GM19468 (cell line): ENCODE data around the gene RAB17.

Source experiments
- ATAC-seq: cut with Tn5 transposase; IDR thresholded peaks from one replicate; pipeline ENCODE4 v1.9.1; 2021; ENCODE audit warnings: mild to moderate bottlenecking, moderate library complexity, moderate number of reproducible peaks; ENCODE audit not compliant: unreplicated experiment; ENCODE audit errors: extremely low read depth

RAB17 gene

DNA sequence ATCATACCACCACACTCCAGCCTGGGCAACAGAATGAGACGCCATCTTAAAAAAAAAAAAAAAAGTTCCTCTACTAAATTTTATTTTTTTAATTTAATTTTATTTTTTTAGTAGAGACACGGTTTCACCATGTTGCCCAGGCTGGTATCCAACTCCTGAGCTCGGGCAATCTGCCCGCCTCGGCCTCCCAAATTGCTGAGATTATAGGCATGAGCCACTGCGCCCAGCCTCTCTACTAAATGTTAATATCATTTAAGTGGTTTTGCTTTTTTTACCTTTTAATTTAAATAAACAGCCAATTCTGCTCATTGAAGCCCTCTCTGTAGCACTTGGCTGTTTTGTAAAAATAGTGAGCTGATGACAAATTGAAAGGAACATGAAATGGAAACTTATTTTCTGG lies 9.2 kb downstream of the RAB17 start:
- no peak for ATAC-seq

DNA sequence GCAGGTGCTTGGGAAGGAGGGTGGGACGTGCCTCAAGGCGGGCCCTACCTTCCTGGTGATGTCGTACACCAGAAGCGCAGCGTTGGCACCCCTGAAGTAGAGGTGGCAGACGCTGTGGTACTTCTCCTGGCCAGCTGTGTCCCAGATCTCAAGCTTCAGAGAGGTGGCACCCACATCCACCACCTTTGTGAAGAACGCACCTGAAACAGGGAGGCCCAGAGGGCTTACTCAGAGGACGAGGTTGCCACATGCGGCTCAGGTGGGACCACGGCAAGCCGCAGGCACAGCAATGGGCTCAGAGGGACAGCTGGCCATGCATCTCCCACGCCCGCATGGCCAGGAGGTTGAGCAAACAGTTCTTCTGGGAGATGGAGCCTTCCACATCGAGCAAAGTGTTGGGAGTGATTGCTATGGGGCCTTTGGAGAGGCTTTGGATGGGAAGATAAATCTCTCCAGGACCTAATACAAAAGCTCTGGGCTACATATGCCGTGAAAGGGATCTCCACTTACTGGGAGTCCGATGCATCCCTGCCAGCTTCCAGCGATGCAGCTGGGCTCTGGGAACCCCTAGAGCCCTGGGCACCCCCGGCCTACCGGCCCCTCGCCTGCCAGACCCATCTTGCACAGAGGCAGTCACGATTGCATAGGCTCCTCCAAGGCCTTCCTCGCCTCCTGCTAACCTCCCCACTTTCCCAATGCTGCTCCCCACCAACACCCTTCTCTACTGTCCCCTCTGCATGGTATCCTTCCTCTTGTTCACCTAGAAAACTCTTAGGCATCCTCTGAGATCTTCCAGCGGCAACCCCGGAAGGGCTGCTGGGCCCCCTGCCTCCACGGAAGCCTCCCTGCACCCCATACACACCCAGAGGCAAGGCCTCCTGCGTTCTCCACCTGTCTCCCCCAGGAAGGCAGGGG lies 12.3 kb downstream of the RAB17 start:
- ATAC-seq = no peak

DNA sequence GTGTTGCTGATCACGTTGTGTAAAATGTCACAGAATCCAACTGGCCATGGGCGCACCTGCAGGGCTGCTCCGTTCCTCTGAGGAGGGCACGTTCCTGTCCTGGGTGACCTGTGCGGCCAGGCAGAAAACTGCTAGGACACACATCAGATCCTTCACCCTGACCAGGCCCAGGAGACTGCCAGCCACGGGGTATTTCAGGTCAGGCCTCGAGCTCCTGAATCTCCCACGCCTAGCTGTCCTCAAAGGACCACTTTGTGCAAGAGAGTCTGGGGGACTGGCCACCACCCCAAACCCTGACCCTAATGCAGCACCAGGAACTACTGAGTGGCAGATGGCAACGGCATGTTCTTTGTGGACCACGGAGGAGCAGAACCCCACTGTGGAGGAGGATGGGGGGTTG lies 13.1 kb downstream of the RAB17 start:
- ATAC-seq = no peak

DNA sequence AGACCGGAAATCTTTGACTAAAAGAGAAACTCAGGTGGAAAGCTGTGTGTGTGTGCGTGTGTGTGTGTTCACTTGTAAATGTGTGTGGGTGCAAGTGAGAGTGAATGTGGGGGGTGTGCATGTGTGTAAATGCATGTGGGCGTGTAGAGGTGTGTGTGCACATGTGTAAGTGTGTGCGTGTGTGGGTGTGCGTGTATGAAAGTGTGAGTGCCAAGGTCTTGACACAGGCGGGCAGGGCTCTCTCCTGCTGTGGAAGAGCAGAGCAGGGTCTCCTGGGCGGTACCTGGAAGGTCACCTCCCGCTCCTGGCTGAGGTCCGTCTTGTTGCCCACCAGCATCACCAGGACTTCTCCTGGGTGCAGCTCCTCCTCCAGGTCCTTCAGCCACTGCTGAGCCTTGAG lies 13.6 kb downstream of the RAB17 start:
- no peak for ATAC-seq

DNA sequence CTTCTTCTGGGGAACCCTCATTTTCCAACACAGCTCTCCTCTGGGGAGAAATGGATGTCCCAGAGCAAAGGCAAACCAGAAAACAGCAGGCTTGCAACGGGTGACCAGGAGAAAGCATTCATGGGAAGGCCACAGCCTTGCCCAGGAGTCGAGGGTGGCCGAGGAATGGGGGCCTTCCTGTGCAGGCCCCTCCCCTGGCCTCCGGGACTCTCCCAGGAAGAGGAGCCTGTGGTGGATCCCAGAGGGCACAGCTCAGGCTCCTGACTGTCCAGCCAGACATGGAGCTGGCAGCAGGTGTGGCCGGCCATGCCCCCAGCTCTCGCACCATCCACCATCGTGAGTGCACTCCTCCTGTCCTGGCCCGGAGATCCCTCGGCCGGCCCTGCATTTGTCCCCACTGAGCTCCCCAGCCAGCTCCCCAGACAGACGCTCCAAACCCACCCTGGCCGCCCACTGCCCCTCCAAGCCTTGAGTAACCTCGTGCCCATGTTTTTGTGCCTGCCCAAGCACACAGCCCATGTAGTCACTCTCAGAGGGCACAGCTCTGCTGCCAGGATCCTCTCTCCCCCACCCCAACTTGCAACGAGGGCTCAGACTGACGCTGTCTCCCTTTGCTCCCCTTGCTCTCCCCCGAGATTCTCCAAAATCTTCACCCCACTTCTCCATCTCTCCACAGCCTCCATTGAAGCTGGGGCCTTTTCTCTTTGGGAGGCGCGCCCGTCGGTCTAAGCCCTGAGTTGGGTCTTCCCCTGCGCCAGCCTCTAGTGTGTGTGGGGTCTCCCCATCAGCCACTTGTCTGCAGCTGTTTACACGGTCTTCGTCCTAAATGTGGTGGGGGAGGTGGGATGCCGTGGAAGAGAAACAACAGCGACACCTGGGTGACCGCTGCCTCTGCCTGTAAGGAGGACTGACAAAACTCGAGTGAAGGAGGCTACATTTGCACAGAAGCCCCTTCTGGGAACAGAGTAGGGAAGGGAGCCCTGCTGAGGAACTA lies 14.4 kb downstream of the RAB17 start:
- ATAC-seq = no peak

DNA sequence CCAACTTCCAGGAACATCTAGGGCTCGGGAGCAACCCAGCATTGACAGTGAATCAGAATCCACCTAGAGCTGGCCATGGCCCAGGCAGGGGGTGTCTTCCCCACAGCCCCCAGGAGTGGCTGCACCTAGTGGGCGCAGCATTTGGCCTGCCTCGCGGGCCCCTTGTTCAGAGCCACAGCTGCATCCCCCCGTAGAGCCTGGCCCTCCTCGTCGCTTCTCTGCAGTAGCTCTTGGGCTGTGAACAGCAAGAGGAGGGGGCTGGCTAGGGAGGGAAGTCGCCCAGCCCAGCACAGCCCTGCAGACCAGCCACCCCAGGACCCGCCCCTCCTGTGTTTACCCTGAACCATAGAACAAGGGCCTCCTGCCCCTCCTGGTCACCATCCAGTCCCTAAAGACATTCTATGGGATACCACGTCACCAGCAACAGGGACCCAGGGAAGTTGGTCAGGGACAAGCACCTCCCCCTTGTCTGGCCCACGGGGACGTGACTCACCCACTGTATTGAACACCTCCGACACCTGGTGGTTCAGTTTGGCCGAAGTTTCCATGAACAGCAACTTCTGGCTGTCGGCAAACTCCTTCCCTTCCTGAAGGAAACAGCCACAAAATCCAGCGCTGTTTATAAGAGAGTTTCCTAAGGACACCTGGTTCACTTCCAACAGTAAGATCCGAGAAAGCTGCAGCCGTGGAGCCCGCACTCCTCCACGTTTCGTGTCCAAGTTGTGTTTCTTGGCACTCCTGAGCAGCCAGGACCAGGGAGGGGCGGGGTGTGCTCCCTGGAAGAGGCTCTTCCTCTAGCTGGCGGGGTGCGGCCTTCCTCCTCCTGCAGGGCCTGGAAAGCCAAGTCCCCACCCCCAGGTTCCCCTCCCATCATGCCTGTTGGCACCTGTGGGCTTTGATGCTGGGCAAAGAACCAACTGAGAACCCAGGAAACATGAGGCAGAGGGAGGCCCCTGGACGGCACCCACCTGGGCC lies 15.4 kb downstream of the RAB17 start:
- no peak for ATAC-seq

DNA sequence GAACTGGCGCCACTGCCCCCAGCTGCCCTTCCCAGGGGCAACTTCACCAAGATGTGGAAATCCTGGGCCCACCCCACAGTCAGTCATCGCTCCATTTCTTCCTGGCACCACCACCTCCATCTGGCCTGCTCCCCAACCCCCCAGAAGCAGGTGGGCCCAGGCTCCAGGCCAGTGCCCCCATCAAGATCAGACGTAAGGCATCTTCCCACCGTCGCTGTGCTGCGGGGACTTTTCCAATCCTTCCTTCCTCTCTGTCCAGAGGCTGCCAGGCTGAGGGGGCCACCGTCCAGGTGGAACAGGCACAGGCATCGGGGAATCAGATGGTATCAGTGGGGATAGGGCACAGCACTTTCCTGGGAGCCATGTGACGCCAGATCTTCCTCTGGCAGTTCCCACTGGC lies 16.1 kb downstream of the RAB17 start:
- ATAC-seq = no peak

DNA sequence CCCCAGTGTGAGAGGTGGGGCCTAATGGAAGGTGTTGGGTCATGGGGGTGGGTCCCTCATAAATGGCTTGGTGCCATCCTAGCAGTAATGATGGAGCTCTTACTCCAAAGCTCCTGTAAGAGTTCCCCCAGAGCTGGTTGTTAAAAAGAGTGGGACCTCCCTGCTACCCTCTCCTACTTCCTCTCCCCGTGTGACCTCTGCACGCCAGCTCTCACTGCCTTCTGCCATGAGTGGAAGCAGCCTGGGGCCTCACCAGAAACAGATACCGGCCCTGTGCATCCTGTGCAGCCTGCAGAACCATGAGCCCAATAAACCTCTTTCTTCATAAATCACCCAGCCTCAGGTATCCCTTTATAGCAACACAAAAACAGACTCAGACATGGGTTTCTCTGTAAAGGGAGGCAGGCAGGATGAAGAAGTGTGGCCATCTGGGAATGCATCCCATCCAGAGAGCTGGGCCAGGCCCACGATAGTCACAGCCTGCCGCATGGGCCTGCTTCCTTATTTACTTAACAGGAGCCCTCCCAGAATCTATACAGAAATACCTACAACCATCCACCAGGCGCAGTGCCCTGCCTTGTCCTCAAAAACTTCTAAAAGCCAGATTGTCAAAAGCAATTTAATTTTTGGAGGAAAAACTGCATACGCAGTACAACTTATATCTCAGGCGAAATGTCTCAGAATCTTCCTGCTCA lies 16.7 kb downstream of the RAB17 start:
- ATAC-seq = no peak

DNA sequence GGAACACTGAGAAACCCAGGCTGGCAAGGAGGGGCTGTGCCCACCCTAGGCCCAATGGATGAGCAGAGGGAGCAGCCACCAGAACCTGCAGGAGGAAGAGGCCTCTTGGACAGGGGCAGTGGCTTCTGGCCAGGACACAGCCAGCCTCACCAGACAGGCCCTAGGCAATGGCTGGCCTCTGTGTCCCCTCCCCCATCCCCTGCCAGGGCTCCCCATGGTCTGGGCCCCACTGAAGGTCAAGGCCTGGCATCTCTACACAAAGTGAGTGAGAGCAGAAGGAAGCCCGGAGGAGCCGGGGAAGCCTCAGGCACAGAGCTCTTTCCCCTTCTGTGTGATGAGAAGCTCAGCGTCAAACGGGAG lies 17.8 kb downstream of the RAB17 start:
- no peak for ATAC-seq

DNA sequence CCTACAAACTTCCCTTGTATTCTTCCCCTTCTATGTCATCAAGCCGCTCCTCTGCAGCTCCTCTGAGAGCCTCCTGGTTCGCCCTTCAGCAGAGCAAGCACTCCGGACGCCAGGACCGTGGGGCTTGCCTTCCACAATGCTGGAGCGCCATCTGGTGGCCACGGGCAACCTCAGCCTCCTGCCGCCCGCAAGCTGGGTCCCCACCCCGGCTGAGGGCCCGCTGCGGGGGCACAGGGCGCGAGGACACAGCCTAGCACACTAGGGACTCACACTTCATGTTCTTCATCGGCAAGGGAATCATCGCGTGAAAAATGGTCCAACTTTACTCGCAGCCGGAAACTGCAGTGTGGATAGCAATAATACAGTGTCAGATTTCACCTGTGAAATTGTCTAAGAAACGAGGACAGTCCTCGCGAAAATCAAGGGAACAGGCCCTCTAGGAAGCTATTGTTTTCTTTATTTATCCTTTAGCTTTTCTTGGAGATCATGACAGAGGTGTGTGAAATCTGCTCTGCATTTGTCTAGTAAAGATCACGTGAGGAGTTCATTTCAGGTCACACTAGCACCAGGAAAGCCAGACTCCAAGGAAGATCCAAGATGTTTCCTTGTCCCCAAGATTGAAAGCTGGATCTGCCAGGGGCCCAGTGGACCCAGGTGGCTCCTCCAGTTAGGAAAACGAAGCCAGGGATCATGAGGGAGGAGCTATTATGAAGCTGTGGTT lies 18.4 kb downstream of the RAB17 start:
- ATAC-seq = no peak

DNA sequence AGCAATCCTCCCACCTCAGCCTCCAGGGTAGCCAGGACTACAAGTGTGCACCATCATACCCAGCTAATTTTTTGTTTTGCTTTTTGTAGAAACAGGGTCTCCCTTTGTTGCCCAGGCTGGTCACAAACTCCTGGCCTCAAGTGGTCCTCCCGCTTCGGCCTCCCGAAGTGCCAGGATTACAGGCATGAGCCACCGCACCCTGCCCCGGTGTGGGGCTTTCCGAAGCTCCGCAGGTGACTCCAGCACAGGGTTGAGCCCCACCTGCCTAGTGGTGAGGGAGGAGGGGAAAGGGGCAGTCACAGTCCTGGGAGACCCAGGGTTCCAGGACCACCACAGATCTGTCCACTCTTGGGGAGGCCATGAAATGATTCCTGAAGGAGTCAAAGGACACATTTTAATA lies 19.0 kb downstream of the RAB17 start:
- no peak for ATAC-seq

DNA sequence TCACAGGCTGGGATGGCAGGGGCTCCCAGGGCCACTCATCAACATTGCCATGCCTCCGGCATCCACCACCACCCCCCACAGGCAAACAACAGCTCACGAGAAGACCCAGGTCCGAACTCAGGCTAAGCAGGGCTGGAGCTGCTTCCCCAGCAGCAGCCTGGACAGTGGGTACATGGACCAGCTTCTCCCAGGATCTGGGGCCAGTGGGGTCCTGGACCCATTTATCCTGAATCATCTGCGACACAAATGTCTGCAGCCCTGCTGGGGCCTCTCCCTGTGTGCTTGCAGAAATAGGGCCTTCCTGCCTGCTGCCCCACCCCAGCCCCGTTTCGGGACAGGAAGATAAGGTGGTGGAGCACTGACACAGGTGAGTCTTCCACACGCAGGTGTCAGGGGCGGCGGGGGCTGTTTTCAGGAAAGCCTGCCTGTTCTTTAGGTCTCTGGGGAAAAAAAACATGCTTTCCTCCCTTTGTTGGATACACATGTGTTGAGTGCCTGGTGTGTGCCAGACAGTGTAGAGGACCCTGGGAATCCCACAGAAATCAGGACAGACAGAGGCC lies 19.7 kb downstream of the RAB17 start:
- no peak for ATAC-seq

DNA sequence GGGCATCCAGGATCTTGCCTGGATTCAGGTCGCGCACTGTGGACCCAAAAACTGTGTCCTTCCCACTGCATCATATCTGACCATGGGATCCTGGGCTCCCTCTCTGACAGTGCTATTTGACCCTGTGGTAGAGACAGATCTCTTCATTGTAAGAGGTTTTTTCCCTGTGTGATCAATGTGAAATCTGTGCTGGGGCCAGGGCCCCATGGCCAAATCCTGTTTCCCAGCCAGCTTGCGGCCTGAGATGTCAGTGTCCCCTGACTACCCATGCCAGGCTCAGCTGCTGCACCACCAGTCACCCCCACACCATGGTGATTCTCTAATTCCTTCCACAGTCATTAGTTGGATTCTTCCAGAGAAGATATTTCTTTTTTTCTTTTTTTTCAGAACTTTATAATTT lies 20.6 kb downstream of the RAB17 start:
- ATAC-seq = no peak

DNA sequence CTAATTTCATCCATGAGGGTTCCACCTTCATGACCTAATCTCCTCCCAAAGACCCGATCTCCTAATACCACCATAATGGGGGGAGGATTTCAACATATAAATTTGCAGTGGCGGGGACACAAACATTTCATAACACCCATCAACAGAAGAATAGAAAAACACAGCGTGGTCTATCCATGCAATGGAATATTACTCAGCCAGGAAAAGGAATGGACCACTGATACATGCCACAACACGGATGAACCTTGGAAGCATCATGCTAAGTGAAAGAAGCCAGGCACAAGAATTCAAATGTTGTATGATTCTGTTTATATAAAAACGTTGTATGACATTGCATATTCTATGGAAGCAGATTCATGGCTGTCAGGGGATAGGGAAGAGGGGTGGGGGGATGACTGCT lies 21.5 kb downstream of the RAB17 start:
- no peak for ATAC-seq

DNA sequence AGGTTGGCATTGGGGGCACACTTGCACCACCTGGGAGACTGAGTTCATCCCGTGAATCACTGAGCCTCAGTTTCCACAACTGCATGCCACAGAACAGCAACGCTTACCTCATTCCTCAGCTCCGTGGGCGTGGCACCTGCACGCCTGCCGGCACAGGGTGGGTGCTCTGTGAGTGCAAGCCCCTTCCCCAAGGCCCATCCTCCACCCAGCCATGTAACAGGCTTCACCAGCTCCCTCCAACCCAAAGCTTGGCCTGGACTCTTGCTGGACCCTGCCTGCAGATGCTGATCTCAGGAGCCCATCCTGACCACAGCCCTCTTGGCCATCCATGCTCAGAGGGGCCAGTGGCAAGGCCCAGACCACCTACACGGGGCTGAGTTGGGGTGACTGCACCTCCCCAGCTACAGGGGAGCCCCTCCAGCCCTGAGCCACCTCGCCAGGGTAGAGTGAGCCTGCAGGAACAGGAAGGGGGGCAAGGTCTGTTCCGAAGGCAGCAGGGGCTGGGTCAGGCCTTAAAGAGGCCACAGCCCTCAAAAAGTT lies 22.3 kb downstream of the RAB17 start:
- ATAC-seq = no peak

DNA sequence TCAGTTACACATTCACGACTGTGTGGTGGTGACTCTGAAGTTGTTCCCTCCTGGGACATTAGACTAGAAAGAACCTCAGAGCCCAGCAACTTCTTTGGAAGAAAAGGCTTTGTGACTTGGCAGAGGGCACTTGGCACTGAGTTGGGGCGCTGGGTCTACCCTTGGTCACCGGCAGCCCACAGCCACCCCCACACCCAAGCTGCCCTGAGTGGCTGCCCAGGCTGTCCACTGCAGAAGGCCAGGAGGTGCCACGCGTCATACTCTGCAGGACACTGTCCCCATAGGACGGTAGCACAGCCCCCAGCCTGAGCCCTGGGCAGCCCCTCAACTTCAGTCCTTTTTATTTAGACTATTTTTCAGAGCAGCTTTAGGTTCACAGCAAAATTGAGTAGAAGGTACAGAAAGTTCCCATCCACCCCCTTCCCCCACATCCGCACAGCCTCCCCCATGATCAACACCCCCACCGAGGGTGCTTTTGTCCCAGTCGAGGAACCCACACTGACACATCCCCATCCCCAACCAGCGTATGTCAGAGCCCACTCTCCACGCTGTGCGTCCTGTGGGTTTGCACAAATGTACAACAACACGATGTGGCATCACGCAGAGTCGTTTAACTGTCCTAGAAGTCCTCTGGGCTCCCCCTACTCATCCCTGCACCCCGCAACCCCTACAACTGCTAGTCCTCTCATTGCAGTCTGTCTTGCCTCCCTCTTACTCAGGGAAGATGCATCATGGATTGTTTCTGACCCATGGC lies 23.1 kb downstream of the RAB17 start:
- ATAC-seq = no peak

DNA sequence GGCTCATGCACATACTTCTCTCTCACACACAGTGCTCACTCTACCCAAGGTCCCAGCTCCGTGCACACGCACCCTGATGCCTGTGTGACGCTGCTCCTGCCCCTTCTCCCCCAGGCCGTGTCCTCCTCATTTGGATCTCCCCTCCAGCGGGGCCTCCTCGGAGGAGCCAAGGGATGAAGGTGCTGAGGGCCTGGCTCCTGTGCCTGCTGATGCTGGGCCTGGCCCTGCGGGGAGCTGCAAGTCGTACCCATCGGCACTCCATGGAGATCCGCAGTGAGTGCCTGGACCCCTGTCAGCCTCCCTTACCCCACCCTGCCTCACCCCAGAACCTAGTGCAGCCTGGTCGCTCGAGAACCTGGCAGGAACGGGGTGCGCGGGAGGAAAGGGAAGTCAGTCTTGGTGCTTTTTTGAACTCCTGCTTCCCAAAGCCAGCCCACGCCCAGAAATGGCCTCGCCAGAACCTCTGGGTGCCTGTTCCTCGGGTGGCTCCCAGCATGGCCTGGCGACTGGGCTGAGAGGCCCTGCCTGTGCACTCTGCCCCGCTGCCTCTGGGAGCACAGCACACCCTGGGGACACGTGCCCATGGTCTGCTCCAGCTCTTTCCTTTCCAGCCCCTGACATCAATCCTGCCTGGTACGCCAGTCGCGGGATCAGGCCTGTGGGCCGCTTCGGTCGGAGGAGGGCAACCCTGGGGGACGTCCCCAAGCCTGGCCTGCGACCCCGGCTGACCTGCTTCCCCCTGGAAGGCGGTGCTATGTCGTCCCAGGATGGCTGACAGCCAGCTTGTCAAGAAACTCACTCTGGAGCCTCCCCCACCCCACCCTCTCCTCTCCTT lies 23.9 kb downstream of the RAB17 start, which contains the start of gene PRLH:
Gene PRLH (plus strand): TSS at position 174 of the 835 bp plus-strand sequence. CDS start 0 bp downstream, at position 174.
- no peak for ATAC-seq
